Peyer's patch (tissue), 4 donors: ENCODE measurements around the gene CALB2. TPM values are rescaled to one million over a fixed set of nuclear protein-coding genes. Genes with fewer than 3 reads are reported as not detected.

Experiments
- DNase-seq, 3 donors: peaks; one replicate each; pipeline ENCODE4 v3.0.0-alpha.2; 2017 to 2019
- H3K27ac ChIP-seq, 4 donors: fragments of 200-600 bp; sonication (generic); one replicate each; pipeline ENCODE4 v1.5.1; 2016 to 2019
- H3K27me3 ChIP-seq, 2 donors: fragments of 200-600 bp; sonication (generic); one replicate each; pipeline ENCODE4 v1.5.1; 2019
- H3K36me3 ChIP-seq, 3 donors: fragments of 200-600 bp; sonication (generic); one replicate each; pipeline ENCODE4 v1.5.1; 2016 to 2019
- H3K4me1 ChIP-seq, 4 donors: fragments of 200-600 bp; sonication (generic); one replicate each; pipeline ENCODE4 v1.5.1; 2016 to 2019
- H3K4me3 ChIP-seq, 4 donors: fragments of 200-600 bp; sonication (generic); 1 replicate in 3 of 4; 2 replicates in 1 of 4; pipeline ENCODE4 v1.5.1; 2016 to 2019; ENCODE audit warnings: mild to moderate bottlenecking in 1 of 4
- H3K9me3 ChIP-seq, 4 donors: fragments of 200-600 bp; sonication (generic); one replicate each; pipeline ENCODE4 v1.5.1; 2016 to 2019; ENCODE audit warnings: mild to moderate bottlenecking in 1 of 4
- CTCF ChIP-seq, 6 experiments: fragments of 450-650 bp in 4 of 6; fragments of 200-600 bp in 2 of 6; sonication (generic) in 1 of 6; IDR thresholded peaks; one replicate each; pipeline ENCODE4 v1.5.1; 2017 to 2019; ENCODE audit warnings: antibody characterized with exemption in 6 of 6, mild to moderate bottlenecking in 3 of 6, moderate library complexity in 1 of 6
- POLR2A ChIP-seq, 2 donors: fragments of 450-650 bp; IDR thresholded peaks; one replicate each; pipeline ENCODE4 v1.5.1; 2017; ENCODE audit warnings: antibody characterized with exemption in 2 of 2, mild to moderate bottlenecking in 2 of 2, moderate library complexity in 2 of 2
- total RNA-seq, 4 donors: library from RNA; depleted of rRNA; stranded (reverse); fragments of >200 nt; gene quantifications; one replicate each; pipeline ENCODE4 v1.1.0, GENCODE V29; 2016

CALB2 gene
- total RNA-seq, 4 donors from 2014 or later, result 2.3 to 5.5 (median 3.6) TPM; not detected in 1

DNA sequence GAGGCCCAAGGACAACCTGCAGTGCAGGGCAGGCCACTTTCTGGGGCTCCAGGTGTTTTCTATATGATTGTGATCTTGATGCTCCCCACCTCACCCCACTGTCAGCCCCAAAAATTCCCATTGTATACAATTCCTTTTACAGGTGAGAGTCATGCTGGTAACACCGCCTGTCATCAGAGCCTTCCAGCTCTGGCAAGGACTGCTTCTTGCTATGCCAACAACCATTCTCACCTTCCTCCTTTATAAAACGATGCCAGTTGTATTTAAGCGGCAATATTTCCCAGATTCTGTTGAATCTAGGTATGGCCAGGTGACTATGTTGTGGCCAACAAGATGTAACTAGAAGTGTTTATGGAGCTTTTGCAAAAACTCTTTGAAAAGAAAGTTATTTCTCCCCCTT is 30.4 kb upstream of the CALB2 start:
- no peaks in the 10 kb centered on the region for H3K27me3 ChIP-seq
- no peak overlapping the region for H3K27ac ChIP-seq
- no peaks in the 10 kb centered on the region for H3K36me3 ChIP-seq
- DNase-seq, result no peak
- TF ChIP-seq POLR2A (IDR thresholded peaks at IDR 0.05) (no peak), CTCF (IDR thresholded peaks at IDR 0.05) (no peak)
- H3K9me3 ChIP-seq, result no peaks in the 10 kb centered on the region
- H3K4me1 ChIP-seq, result no peaks in the 10 kb centered on the region
- H3K4me3 ChIP-seq, result no peak overlapping the region

DNA sequence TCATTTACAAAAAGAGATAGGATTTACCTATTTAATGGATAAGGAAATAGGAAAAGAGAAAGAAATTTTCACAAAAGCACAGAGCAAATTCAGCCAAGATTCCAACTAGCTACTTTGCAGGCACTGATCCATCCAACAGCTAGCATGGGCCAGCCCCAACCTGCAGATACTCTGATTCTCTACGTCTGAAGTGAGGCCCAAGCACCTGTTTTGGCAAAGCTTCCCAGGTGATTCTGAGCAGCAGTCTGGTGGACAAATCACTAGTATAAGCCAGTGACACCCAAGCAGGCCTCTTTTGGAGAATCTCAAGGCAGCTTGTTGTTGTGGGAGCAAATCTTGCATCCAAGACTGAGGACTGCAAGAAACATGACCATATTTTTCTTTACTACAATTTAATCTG is 20.9 kb upstream of the CALB2 start:
- no peaks in the 10 kb centered on the region for H3K4me1 ChIP-seq
- DNase-seq, result no peak
- H3K27ac ChIP-seq, result no peak overlapping the region
- H3K36me3 ChIP-seq, result no peaks in the 10 kb centered on the region
- no peak overlapping the region for H3K4me3 ChIP-seq
- TF ChIP-seq POLR2A (IDR thresholded peaks at IDR 0.05) (no peak), CTCF (IDR thresholded peaks at IDR 0.05) (no peak)
- H3K27me3 ChIP-seq, result no peaks in the 10 kb centered on the region
- H3K9me3 ChIP-seq, result no peaks in the 10 kb centered on the region

GRCh38 chr16:71338193-71338592 is 20.3 kb upstream of the CALB2 start:
- H3K27me3 ChIP-seq, result no peaks in the 10 kb centered on the region
- no peak overlapping the region for H3K4me3 ChIP-seq
- H3K36me3 ChIP-seq, result no peaks in the 10 kb centered on the region
- H3K27ac ChIP-seq, result no peak overlapping the region
- DNase-seq, result no peak
- no peaks in the 10 kb centered on the region for H3K4me1 ChIP-seq
- TF ChIP-seq CTCF (IDR thresholded peaks at IDR 0.05), result no peak
- no peak for TF ChIP-seq POLR2A (IDR thresholded peaks at IDR 0.05)
- no peaks in the 10 kb centered on the region for H3K9me3 ChIP-seq

DNA sequence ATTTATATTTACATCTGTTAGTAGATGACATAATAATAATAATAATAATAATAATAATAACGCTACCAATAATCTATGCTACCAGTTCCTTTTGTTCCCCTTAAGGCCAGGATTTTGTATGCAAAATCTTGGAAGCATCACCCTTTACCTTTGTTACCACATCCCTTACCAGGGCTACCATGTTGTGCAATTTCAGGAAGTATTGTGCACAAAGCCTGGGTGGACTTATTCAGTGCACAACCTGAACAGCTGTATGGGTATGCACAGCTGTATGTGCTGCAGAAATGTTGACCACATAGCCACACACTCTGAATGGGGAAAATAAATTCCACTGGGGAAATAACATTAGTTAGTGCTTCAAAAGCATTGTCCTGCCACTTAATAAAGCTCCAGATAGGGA is 19.9 kb upstream of the CALB2 start:
- Histone ChIP-seq H3K9me3 (no peaks in the 10 kb centered on the region), H3K27me3 (no peaks in the 10 kb centered on the region), H3K36me3 (no peaks in the 10 kb centered on the region), H3K4me3 (no peak overlapping the region), H3K27ac (no peak overlapping the region), H3K4me1 (no peaks in the 10 kb centered on the region)
- DNase-seq, result no peak
- no peak for TF ChIP-seq POLR2A (IDR thresholded peaks at IDR 0.05)
- TF ChIP-seq CTCF (IDR thresholded peaks at IDR 0.05), result no peak

DNA sequence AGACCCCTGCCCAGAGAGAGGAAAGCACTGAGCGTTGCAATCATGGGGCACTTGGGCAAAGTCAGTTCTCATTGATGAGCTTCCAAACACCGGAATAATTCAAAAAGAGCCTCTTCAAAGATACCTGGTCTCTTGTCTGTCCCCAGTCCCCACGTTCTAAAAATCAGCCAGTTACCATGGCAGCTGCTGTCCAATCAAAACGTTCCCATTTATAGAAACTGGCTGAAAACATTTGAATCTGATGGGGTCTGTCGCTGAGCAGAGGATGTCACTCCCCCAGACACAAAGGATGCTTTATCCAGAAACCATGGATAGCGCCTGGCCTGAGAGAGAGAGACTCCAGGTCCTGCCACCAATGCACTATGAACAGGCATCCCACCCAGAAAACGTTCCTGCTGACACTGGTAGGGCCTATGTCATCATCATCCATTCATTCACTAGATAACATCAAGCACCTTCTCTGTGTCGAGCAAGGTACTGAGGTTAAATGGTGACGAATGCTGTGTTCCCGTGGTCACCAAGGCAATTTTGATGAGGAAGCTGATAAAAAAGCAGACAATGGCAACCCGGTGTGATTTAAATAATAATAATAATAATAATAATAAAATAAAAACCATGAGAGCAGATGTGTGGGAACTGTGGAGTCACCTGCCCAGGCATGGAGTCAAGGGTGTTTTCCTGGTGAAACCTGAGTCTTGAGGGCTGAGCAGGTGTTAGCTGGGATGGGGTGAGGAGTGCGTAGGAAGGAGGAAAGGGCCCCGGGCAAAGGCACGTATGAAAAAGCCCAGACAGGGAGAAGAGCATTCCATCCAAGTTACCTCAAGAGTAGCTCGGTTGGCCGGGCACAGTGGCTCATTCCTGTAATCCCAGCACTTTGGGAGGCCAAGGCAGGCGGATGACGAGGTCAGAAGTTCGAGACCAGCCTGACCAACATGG is 19.0 kb upstream of the CALB2 start:
- Histone ChIP-seq H3K36me3 (no peaks in the 10 kb centered on the region), H3K27me3 (no peaks in the 10 kb centered on the region), H3K9me3 (no peaks in the 10 kb centered on the region), H3K4me3 (no peak overlapping the region), H3K27ac (no peak overlapping the region), H3K4me1 (no peaks in the 10 kb centered on the region)
- DNase-seq, result no peak
- no peak for TF ChIP-seq POLR2A (IDR thresholded peaks at IDR 0.05)
- no peak for TF ChIP-seq CTCF (IDR thresholded peaks at IDR 0.05)
